K562 (cell line): Measurements from ENCODE around the gene SORCS2. TPM values are rescaled to one million over a fixed set of nuclear protein-coding genes. Genes with fewer than 3 reads are reported as not detected.

Source experiments
- ATAC-seq: fragments of 200-7000 bp; cut with Tn5 transposase; 3 replicates; pipeline ENCODE4 v1.9.1; 2020; ENCODE audit warnings: moderate library complexity
- BruUV-seq: library from RNA; stranded (reverse); fragments of 400-500 nt; replicated peaks from 2 replicates; lab custom pipeline; 2021; lab: Mats Ljungman, UMichigan
- CTCF ChIA-PET: fragments of 300-600 bp; formaldehyde crosslinking; extraction: SDS; loops from one replicate; lab custom pipeline; 2021; ENCODE audit warnings: low intra/inter-chr PET ratio; lab: Yijun Ruan, JAX
- POLR2A ChIA-PET: fragments of 300-600, 350-650 bp; sonication (Branson Sonifier 250); formaldehyde crosslinking; extraction: SDS; loops from one replicate; lab custom pipeline; 2021; ENCODE audit warnings: antibody characterized with exemption, inconsistent platforms; lab: Yijun Ruan, JAX
- DNase-seq, 4 experiments: peaks; one replicate each; pipeline versions ENCODE4 v3.0.0 to v3.0.0-alpha.2; 2011 to 2018; ENCODE audit warnings: low spot score in 3 of 4, mixed read lengths in 3 of 4; ENCODE audit errors: extremely low read depth in 1 of 4
- FAIRE-seq: peaks from 2 replicates; lab custom pipeline; 2011; peaks lifted over from hg19 to GRCh38; lab: Jason Lieb, UNC
- H2AFZ ChIP-seq: 2 replicates; pipeline ENCODE4 v1.6.0; 2011; ENCODE audit warnings: low read depth, low read length, control low read depth, inconsistent platforms
- H3K27ac ChIP-seq: fragments of 200-600 bp; 3 replicates; pipeline ENCODE4 v1.8.0; 2011; ENCODE audit warnings: low read depth, mild to moderate bottlenecking, control low read depth, inconsistent platforms, low read length, moderate library complexity, mixed read lengths; ENCODE audit errors: extremely low read depth
- H3K27me3 ChIP-seq, 2 experiments: fragments of 300-600 bp in 1 of 2; 2 replicates in 1 of 2; 3 replicates in 1 of 2; pipeline versions ENCODE4 v1.6.0 to v1.8.0; 2011; ENCODE audit warnings: inconsistent platforms in 2 of 2, low read length in 2 of 2, mild to moderate bottlenecking in 1 of 2, mixed read lengths in 1 of 2, moderate library complexity in 1 of 2; ENCODE audit not compliant: control insufficient read depth in 2 of 2, insufficient read depth in 2 of 2
- H3K36me3 ChIP-seq: fragments of 300-600 bp; 3 replicates; pipeline ENCODE4 v1.8.0; 2011; ENCODE audit warnings: mild to moderate bottlenecking, low read length, inconsistent platforms; ENCODE audit not compliant: control insufficient read depth, insufficient read depth
- H3K4me1 ChIP-seq, 2 experiments: fragments of 200-600 bp in 1 of 2; replicated peaks in 1 of 2; 2 replicates in 1 of 2; 3 replicates in 1 of 2; pipeline versions ENCODE4 v1.5.1 to v1.8.0; 2011; ENCODE audit warnings: inconsistent platforms in 2 of 2, low read length in 2 of 2, mild to moderate bottlenecking in 1 of 2, mixed read lengths in 1 of 2, moderate library complexity in 1 of 2; ENCODE audit not compliant: control insufficient read depth in 2 of 2, insufficient read depth in 2 of 2
- H3K4me2 ChIP-seq: 2 replicates; pipeline ENCODE4 v1.6.1; 2011; ENCODE audit warnings: low read length, control low read depth, inconsistent platforms, mixed read lengths; ENCODE audit not compliant: insufficient read depth
- H3K4me3 ChIP-seq: fragments of 200-600 bp; sonication (generic), shearing (Covaris generic); 2 replicates; pipeline ENCODE4 v1.5.1; 2016; ENCODE audit warnings: control low read depth, inconsistent platforms
- H3K79me2 ChIP-seq: fragments of 200-600 bp; 3 replicates; pipeline ENCODE4 v1.8.0; 2011; ENCODE audit warnings: low read length, inconsistent platforms; ENCODE audit not compliant: control insufficient read depth, insufficient read depth
- H3K9ac ChIP-seq, 2 experiments: 2 replicates each; pipeline versions ENCODE4 v1.6.0 to v1.6.1; 2011; ENCODE audit warnings: low read depth in 2 of 2, low read length in 2 of 2, control low read depth in 1 of 2, inconsistent platforms in 1 of 2, mild to moderate bottlenecking in 1 of 2, mixed read lengths in 1 of 2; ENCODE audit not compliant: insufficient read depth in 1 of 2
- H3K9me1 ChIP-seq: one replicate; pipeline ENCODE4 v1.6.0; 2011; ENCODE audit warnings: inconsistent platforms, mild to moderate bottlenecking, low read length, moderate library complexity; ENCODE audit not compliant: control insufficient read depth, insufficient read depth
- H3K9me3 ChIP-seq: replicated peaks from 2 replicates; pipeline ENCODE4 v1.5.1; 2011; ENCODE audit warnings: low read depth, low read length, inconsistent platforms; ENCODE audit not compliant: control insufficient read depth, insufficient read depth
- H4K20me1 ChIP-seq: replicated peaks from 2 replicates; pipeline ENCODE4 v1.6.1; 2011; ENCODE audit warnings: low read length, inconsistent platforms, mixed read lengths; ENCODE audit not compliant: control insufficient read depth, insufficient read depth
- ARID4B ChIP-seq: sonication (generic); formaldehyde crosslinking; IDR thresholded peaks from 2 replicates; pipeline ENCODE4 v1.8.0; 2022; ENCODE audit warnings: mild to moderate bottlenecking, missing genetic modification reagents
- BMI1 ChIP-seq: fragments of 150-350 bp; IDR thresholded peaks from 2 replicates; pipeline ENCODE4 v1.6.1; 2014; ENCODE audit warnings: low read length
- MEF2A ChIP-seq: IDR thresholded peaks from 2 replicates; pipeline ENCODE4 v1.6.1; 2011; ENCODE audit warnings: low read depth, mild to moderate bottlenecking, low read length, moderate library complexity; ENCODE audit not compliant: control insufficient read depth
- MTA2 ChIP-seq: fragments of 450-650 bp; IDR thresholded peaks from 2 replicates; pipeline ENCODE4 v1.6.1; 2016; ENCODE audit warnings: low read depth
- MYNN ChIP-seq, 2 experiments: sonication (generic); formaldehyde crosslinking in 1 of 2; IDR thresholded peaks; 2 replicates each; pipeline versions ENCODE4 v1.5.0 to v1.6.1; 2016 to 2020; ENCODE audit warnings: antibody characterized with exemption in 1 of 2, missing genetic modification reagents in 1 of 2
- PRMT5 ChIP-seq: sonication (generic); formaldehyde crosslinking; IDR thresholded peaks from 2 replicates; pipeline ENCODE4 v1.5.0; 2020; ENCODE audit warnings: missing genetic modification reagents
- RBM14 ChIP-seq: fragments of 200-400 bp; formaldehyde crosslinking; IDR thresholded peaks from 2 replicates; pipeline ENCODE4 v1.6.1; 2018; ENCODE audit warnings: low read depth, mild to moderate bottlenecking, low read length, moderate library complexity, borderline replicate concordance; ENCODE audit not compliant: insufficient read depth
- ZNF224 ChIP-seq: sonication (generic); formaldehyde crosslinking; IDR thresholded peaks from 2 replicates; pipeline ENCODE4 v1.8.0; 2022; ENCODE audit warnings: mild to moderate bottlenecking, missing genetic modification reagents
- WGBS: fragments of 100-300 bp; shearing (Covaris generic); methylation state at CpG from one replicate; pipeline ENCODE4 v1.1.6; 2016; ENCODE audit warnings: low coverage, mixed read lengths; ENCODE audit not compliant: insufficient coverage; ENCODE audit errors: missing lambda C conversion rate; 5-methylcytosine and 5-hydroxymethylcytosine counted together
- in situ Hi-C: fragments of 300-500 bp; cut with MboI; formaldehyde crosslinking; loops from 4 replicates; pipeline ENCODE4 v1.15.0; 2018; ENCODE audit warnings: inconsistent platforms, mixed read lengths
- intact Hi-C: fragments of 100-400 bp; cut with micrococcal nuclease; formaldehyde crosslinking; loops from 2 replicates; pipeline ENCODE4 v1.14.2; 2022
- polyA plus RNA-seq, 8 experiments: library from polyadenylated mRNA; depleted of rRNA in 4 of 8; stranded (reverse) in 5 of 8; unstranded in 3 of 8; fragments of >200 nt; fragmentation: Nextera tagmentation in 2 of 8; fragmentation: Illumina TruSeq in 1 of 8; extraction: Ambion mirVana in 2 of 8; extraction: Trizol in 1 of 8; gene quantifications; 2 replicates each; pipeline versions ENCODE4 v1.2.1 to v1.2.3, GENCODE V29; 2011 to 2014; ENCODE audit warnings: inconsistent platforms in 1 of 8, missing spikeins in 1 of 8
- total RNA-seq, 7 experiments: library from RNA; depleted of rRNA in 6 of 7; stranded (reverse); fragments of >200 nt in 6 of 7; fragmentation: Illumina TruSeq in 2 of 7; extraction: Trizol in 2 of 7; gene quantifications; 2 replicates each; pipeline versions ENCODE4 v1.2.1 to v1.2.3, GENCODE V29; 2011 to 2021; ENCODE audit warnings: low replicate concordance in 1 of 7
- TF ChIP-seq, protein P1 (sequence below): fragments of 450-650 bp; IDR thresholded peaks from 2 replicates; pipeline ENCODE4 v1.6.1; 2016; ENCODE audit warnings: missing biosample characterization, missing genetic modification characterization

SORCS2 gene
- total and polyA plus RNA-seq, 9 of the 15 experiments (the other 6 are each of a cell fraction or from before 2014, with no cell fraction given) = not detected

DNA sequence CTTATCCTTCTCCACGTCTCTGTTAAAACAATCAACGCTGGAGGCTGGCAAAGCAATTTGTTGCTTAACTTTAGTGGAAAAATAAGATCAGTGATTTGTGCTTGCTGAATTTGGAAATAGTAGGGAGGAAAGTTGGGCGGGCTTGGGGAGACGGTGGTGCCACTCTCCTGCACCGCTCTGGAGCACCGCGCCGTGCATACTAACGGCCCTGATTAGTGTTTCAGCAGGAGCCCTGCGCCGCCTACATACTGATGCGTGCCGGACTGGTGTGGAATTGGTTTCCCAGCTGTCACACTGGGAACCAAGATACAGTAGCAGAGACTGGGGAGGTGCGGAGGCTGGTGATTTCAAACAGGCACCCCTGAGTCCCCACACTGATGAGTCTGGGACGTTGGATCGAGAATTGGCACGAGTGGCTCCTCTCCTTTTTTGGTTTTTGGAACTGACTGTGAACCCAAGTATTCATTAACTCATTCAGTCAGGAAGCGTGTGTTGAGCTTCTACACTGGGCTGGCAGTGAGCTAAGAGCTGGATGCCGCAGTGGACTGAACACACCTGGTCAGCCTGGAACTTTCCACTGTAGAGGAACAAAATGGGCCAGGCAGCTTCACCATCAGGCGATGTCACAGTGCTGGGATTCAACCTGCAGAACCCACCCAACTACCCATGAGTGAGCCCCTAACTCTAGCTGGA lies 271.4 kb downstream of the SORCS2 start (continued):
- TF ChIP-seq, protein P1, sequence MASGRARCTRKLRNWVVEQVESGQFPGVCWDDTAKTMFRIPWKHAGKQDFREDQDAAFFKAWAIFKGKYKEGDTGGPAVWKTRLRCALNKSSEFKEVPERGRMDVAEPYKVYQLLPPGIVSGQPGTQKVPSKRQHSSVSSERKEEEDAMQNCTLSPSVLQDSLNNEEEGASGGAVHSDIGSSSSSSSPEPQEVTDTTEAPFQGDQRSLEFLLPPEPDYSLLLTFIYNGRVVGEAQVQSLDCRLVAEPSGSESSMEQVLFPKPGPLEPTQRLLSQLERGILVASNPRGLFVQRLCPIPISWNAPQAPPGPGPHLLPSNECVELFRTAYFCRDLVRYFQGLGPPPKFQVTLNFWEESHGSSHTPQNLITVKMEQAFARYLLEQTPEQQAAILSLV (tag) = no peak
- TF ChIP-seq ARID4B = no peak

GRCh38 chr4:7464259-7464655 lies 271.9 kb downstream of the SORCS2 start:
- H3K4me3 ChIP-seq = no peak overlapping the region
- no peak overlapping the region for H3K27ac ChIP-seq
- H3K4me1 ChIP-seq = no peaks in the 10 kb centered on the region; a peak in 2 of 5 replicates
- H2AFZ ChIP-seq = no peak overlapping the region
- no peaks in the 10 kb centered on the region for H3K79me2 ChIP-seq
- DNase-seq (no peak), ATAC-seq (no peak), FAIRE-seq (no peak)
- peaks cover 0 to 49% of the 10 kb centered on the region in 2 experiments; a peak in 3 of 5 replicates for H3K27me3 ChIP-seq
- no peak overlapping the region for H3K4me2 ChIP-seq
- no peaks in the 10 kb centered on the region for H3K9me1 ChIP-seq
- CTCF ChIA-PET = no interaction called here
- TF ChIP-seq PRMT5 (CRISPR knock-in tag) = no peak
- no peak for TF ChIP-seq ZNF224 (CRISPR knock-in tag)
- TF ChIP-seq MEF2A = no peak
- TF ChIP-seq BMI1 = no peak
- TF ChIP-seq MTA2 = no peak
- TF ChIP-seq MYNN (IDR thresholded peaks at IDR 0.05) = no peak
- no peak for TF ChIP-seq MYNN (CRISPR knock-in tag; IDR thresholded peaks at IDR 0.05)
- TF ChIP-seq RBM14 = no peak
- intact Hi-C loops (no loop called here), in situ Hi-C loops (no loop called here)
- peaks cover 14% of the 10 kb centered on the region for H4K20me1 ChIP-seq
- H3K9ac ChIP-seq = no peak overlapping the region
- BruUV-seq = no TSS peak
- H3K36me3 ChIP-seq = no peaks in the 10 kb centered on the region
- POLR2A ChIA-PET = interaction anchor here (0.6 kb wide), 1 partner anchor 10 kb away, joined by 3 read pairs; no protein-coding TSS in a partner anchor
- 0% methylated on average over 5 of the region's 5 CpGs for WGBS
- no peaks in the 10 kb centered on the region for H3K9me3 ChIP-seq
